ENCODE data around the gene KIRREL3. TPM values are rescaled to one million over a fixed set of nuclear protein-coding genes. Genes with fewer than 3 reads are reported as not detected.

KIRREL3 gene
- polyA plus RNA-seq, 2 of the 4 experiments (the other 2 are of a cell fraction) = 3.0 to 11.0 TPM

DNA sequence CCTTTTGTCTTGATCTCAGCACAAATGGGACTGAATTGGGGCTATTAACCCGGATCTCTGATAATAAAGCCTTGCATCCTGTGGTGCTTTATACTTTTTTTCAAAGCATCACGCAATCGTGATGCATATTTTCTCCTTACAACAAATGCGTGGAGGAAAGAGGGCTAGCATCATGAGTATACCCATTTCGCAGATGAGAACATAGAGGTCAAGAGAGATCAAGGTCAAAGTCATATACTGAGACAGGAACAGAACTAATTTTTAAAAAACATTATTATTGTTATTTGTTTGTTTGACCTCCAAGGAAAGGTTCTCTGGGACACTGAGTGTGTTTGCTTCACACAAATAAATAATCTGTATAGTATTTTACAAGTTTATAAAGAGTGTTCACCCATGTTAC lies 453.9 kb downstream of the KIRREL3 start (continued):
- TF ChIP-seq, protein P1, sequence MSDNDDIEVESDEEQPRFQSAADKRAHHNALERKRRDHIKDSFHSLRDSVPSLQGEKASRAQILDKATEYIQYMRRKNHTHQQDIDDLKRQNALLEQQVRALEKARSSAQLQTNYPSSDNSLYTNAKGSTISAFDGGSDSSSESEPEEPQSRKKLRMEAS (IDR thresholded peaks at IDR 0.05) = no peak
- TF ChIP-seq HOXA7 (CRISPR knock-in tag; IDR thresholded peaks at IDR 0.05) = no peak
- no peak for TF ChIP-seq ZFP36 (IDR thresholded peaks at IDR 0.05; ENCODE audit: borderline replicate concordance, partially characterized antibody)
- TF ChIP-seq CEBPB (IDR thresholded peaks at IDR 0.05) = no peak
- TF ChIP-seq TP53 (CRISPR knock-in tag; IDR thresholded peaks at IDR 0.05) = no peak

DNA sequence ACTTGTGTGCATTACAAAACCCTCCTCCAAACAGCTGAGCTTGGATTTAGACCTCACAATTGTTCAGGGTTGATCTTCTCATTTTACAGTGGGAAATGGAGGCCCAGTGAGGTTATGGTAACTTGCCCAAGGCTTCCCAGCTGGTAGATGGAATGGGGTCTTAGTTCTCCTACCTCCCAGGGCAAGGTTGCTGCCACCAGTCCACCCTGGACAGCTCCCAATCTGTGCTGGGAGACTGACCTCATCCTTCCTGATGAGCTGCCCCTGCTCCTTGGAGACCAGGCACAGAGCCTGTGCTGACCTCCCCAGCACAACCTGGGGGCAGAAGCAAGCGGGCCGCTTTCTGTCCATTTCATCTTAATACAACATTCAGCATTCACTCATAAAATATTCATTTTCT lies 454.4 kb downstream of the KIRREL3 start:
- 91% methylated on average over 2 of the region's 2 CpGs for WGBS (ENCODE audit: missing lambda C conversion rate)
- ATAC-seq (no peak), FAIRE-seq (no peak), DNase-seq (ENCODE audit: low read depth in 1 of 2, low spot score in 1 of 2) (no peak)
- Histone ChIP-seq H3K4me1 (no peaks in the 10 kb centered on the region), H3K4me2 (no peak overlapping the region), H3K27ac (no peak overlapping the region), H3K9me3 (no peaks in the 10 kb centered on the region), H3K4me3 (no peak overlapping the region)
- ChIA-PET CTCF (no interaction called here), POLR2A (no interaction called here)
- no peak for TF ChIP-seq PHF8 (IDR thresholded peaks at IDR 0.05; ENCODE audit: borderline replicate concordance, low read depth)
- TF ChIP-seq ZC3H11A (IDR thresholded peaks at IDR 0.05) = no peak
- no peak for TF ChIP-seq RARB (CRISPR knock-in tag; IDR thresholded peaks at IDR 0.05)
- TF ChIP-seq PBX3 (IDR thresholded peaks at IDR 0.05) = no peak

DNA sequence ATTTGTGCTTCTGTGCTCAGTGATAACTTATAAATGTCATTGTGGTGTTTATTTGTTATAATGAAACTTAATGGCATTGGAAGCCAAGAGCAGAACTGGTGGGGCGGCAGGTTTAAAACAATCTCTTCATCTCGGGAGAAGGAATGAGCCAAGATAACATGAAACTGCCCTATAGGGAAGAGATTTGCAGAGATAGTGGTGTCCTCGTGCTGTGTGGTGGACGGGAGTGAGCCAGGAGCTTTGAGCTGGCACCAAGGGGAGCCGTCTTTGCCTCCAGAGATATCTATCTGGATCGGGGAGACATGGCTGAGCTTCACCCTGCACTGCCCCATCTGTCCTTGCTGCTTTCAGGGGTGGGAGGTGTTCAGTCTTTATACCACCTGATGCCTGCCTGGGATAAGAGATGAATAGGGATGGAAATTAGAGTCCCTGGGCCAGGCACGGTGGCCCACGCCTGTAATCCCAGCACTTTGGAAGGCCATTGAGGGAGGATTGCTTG lies 455.5 kb downstream of the KIRREL3 start:
- ChIA-PET CTCF (no interaction called here), POLR2A (no interaction called here)
- no peak for ATAC-seq
- Histone ChIP-seq H3K9me3 (no peaks in the 10 kb centered on the region), H3K4me3 (no peak overlapping the region), H3K27ac (no peak overlapping the region), H3K4me2 (no peak overlapping the region), H3K4me1 (no peaks in the 10 kb centered on the region)
- 74% methylated on average over 7 of the region's 8 CpGs for WGBS (ENCODE audit: missing lambda C conversion rate)
- DNase-seq (ENCODE audit: low read depth in 1 of 2, low spot score in 1 of 2) = no peak
- FAIRE-seq = no peak
- TF ChIP-seq ZFP36 (IDR thresholded peaks at IDR 0.05; ENCODE audit: borderline replicate concordance, partially characterized antibody) = no peak
- no peak for TF ChIP-seq ESRRA (IDR thresholded peaks at IDR 0.05; ENCODE audit: borderline replicate concordance, low read length)
- TF ChIP-seq RNF2 (IDR thresholded peaks at IDR 0.05; ENCODE audit: borderline replicate concordance, low read depth) = no peak
- TF ChIP-seq FOSB (CRISPR knock-in tag; IDR thresholded peaks at IDR 0.05) = no peak
- no peak for TF ChIP-seq RARB (CRISPR knock-in tag; IDR thresholded peaks at IDR 0.05)

GRCh38 chr11:126544108-126545056 lies 456.2 kb downstream of the KIRREL3 start:
- 62% methylated on average over 15 of the region's 15 CpGs for WGBS (ENCODE audit: missing lambda C conversion rate)
- H3K27ac ChIP-seq = no peak overlapping the region
- no peak overlapping the region for H3K4me3 ChIP-seq
- POLR2A ChIA-PET = no interaction called here
- no peaks in the 10 kb centered on the region for H3K4me1 ChIP-seq
- no peak for TF ChIP-seq BHLHE40 (IDR thresholded peaks at IDR 0.05; ENCODE audit: low read depth, low read length)
- peak; percentile 46; the same call in 1 of the 2 replicates for TF ChIP-seq REST (IDR thresholded peaks at IDR 0.05)
- H3K4me2 ChIP-seq = no peak overlapping the region
- FAIRE-seq = no peak
- CTCF ChIA-PET = no interaction called here
- no peaks in the 10 kb centered on the region for H3K9me3 ChIP-seq
- ATAC-seq = no peak
- no peak for DNase-seq (ENCODE audit: low read depth in 1 of 2, low spot score in 1 of 2)

Measured in A549 (cell line).